CMK (cell line): Measurements from ENCODE around the gene A2ML1.
"Not testable (repeated sequence)": the region's sequence is repeated elsewhere in the genome, so short reads cannot be mapped to it uniquely, and the experiment has no call there.

Experiments used
- DNase-seq: peaks from one replicate; pipeline ENCODE4 v3.0.0-alpha.2; 2010; ENCODE audit warnings: low read depth

Gene A2ML1

DNA sequence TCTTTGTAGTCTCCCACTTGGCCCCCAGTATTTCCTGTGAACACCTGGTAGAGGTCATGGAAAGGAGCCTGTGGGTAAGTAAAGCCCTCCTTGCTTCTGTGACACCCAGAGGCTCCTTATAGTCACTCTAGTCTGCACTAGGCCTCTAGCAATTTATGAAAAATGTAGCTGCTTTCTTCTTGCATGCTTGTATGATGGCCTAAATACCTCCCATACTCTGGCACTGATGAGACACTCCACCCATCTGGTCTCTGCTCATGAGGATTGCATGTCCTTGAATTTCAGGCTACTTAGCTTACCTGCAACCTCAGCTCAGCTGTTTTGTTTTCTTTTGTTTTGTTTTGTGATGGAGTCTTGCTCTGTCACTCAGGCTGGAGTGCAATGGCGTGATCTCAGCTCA lies 4.6 kb upstream of the A2ML1 start:
- DNase-seq: no peak

GRCh38 chr12:8818526-8818925 lies 3.9 kb upstream of the A2ML1 start:
- no peak for DNase-seq

DNA sequence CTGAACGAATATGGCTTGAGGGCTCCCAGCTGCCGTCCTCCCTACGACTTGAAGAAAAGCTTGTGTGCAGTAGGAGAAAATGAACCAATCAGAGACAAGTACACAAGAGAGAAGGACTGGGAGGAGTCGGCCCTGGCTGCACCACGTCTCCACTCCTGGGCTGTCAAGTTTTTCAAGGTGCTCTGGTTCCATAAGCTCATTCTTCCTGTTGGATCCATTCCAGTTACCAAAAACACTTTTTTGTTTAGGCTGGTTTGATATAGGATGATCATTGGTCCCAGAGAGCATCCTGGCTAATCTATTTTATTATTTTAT lies 2.8 kb upstream of the A2ML1 start:
- DNase-seq: no peak

DNA sequence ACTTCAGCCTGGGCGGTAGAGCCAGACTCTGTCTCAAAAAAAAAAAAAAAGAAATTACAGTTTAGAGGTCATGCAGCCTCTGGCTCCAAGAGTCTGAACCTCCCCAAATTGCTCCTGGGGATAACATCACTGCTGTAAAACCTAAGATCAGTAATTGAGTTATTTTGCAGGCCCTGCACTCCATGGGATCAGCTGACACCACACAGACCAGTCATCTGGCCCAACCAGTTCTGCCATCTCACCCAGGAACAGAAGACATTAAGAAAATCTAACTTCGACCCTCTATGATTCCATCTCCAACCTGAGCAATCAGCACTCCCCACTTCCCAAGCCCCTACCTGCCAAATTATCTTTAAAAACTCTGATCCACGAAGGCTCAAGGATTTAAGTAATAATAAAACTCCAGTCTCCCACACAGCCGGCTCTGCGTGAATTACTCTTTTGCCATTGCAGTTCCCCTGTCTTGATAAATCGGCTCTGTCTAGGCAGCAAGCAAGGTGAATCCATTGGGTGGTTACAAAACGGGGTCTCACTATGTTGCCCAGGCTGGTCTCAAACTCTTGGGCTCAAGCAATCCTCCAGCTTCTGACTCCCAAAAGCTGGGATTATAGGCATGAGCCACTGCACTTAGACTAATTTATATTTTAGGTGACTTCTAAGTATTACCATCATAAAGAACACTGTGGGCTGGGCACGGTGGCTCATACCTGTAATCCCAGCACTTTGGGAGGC lies 1.6 kb upstream of the A2ML1 start:
- DNase-seq: not testable (repeated sequence)

DNA sequence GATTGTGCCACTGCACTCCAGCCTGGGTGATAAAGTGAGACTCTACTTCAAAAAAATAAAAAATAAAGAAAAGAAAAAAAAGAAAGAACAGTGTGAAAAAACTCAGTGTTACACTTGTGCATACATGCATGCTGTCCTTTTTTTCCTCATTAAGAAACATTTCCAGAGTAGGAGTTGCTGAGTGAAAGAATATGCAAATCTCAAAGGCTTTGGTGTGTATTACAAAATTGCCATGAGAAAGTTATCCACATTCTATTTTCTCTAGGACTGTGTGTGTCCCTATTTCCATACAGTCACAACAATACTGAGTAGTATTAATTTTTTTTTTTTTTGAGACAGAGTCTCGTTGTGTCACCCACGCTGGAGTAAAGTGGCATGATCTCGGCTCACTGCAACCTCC lies 830 bp upstream of the A2ML1 start:
- no peak for DNase-seq

- DNase-seq: no peak
Observed at GRCh38 chr12:8823565-8824300, 1.3 kb downstream of the A2ML1 start.

DNA sequence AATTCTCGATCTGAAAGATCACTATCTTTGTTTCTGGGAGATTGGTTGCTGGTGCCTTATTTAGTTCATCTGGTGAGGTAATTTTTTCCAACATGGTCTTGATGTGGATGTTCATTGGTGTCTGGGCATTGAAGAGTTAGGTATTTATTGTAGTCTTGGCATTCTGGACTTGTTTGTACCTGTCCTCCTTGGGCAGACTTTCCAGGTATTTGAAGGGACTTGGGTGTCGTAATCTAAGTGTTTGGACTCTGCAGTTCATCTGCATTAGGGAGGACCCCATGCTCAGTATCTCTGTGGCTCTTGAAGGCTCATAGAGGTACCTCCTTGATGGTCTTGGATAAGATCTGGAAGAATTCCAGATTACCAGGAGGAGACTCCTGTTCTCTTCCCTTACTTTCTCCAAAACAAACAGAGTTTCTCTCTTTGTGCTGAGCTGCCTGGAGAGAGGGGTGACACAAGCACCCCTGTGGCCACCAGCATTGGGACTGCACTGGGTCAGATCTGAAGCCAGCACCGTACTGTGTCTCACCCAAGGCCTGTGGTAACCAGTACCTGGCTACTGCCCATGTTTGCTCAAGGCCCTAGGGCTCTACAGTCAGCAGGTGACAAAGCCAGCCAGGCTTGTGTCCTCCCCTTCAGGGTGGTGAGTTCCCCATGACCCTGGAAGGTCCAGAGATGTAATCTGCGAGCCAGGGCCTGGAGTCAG lies 5.3 kb downstream of the A2ML1 start:
- DNase-seq: no peak

- DNase-seq: no peak
Observed at GRCh38 chr12:8828257-8829124, 6.1 kb downstream of the A2ML1 start.

DNA sequence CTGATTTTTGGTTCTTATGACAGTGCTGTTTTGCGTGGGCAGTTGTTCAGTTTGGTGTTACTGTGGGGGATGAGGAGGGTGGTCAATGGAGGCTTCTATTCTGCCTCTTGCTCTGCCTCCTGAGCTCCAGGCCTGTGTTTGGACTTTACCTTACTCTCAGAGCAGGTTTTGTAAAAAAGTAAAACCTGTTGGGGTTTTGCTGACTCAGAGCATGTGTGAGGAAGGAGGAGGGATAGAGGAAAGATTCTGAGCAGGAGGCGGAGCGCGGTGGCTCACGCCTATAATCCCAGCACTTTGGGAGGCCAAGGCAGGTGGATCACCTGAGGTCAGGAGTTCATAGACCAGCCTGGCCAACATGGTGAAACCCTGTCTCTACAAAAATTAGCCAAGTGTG lies 6.7 kb downstream of the A2ML1 start:
- DNase-seq: no peak

- no peak for DNase-seq
Observed at GRCh38 chr12:8829621-8830020, 7.2 kb downstream of the A2ML1 start.

- no peak for DNase-seq
Observed at GRCh38 chr12:8831116-8831515, 8.7 kb downstream of the A2ML1 start.

GRCh38 chr12:8832500-8832899 lies 10.1 kb downstream of the A2ML1 start:
- no peak for DNase-seq

GRCh38 chr12:8834230-8834629 lies 11.8 kb downstream of the A2ML1 start:
- DNase-seq: no peak

DNA sequence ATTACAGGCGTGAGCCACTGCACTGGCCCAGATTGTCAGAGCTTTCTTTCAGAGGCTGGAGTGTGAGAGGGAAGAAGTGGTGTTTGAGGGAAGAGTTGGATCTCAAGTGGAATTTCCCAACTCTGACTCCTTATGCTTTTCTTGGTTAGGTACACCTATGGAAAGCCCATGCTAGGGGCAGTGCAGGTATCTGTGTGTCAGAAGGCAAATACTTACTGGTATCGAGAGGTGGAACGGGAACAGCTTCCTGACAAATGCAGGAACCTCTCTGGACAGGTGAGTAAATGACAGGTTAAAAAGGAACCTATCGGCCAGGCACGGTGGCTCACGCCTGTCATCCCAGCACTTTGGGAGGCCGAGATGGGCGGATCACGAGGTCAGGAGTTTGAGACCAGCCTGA lies 14.9 kb downstream of the A2ML1 start:
- DNase-seq: no peak

GRCh38 chr12:8840321-8840720 lies 17.9 kb downstream of the A2ML1 start:
- no peak for DNase-seq

DNA sequence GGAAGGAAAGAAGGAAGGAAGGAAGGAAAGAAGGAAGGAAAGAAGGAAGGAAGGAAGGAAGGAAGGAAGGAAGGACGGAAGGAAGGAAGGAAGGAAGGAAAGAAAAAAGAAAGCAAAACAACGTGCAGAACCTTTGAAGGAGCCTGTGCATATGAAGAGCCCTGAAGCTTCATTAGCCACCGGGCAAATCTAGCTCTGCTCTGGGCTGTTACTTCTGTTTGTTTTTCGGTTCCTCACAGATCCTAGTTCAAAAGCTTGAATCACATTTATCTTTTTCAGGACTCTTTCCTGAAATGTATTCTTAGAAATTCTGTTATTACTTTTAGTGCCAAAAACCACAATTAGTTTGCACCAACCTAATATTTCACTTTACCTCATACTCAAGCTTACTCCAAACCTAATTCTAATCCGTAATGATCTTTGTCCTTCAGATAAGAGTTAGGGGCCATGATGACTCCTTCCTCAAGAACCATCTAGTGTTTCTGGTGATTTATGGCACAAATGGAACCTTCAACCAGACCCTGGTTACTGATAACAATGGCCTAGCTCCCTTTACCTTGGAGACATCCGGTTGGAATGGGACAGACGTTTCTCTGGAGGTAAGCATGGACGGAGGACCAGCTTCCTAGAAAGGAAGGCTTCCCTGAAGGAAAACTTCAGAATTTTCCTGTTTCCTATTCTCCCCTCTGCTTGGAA lies 18.7 kb downstream of the A2ML1 start:
- no peak for DNase-seq

DNA sequence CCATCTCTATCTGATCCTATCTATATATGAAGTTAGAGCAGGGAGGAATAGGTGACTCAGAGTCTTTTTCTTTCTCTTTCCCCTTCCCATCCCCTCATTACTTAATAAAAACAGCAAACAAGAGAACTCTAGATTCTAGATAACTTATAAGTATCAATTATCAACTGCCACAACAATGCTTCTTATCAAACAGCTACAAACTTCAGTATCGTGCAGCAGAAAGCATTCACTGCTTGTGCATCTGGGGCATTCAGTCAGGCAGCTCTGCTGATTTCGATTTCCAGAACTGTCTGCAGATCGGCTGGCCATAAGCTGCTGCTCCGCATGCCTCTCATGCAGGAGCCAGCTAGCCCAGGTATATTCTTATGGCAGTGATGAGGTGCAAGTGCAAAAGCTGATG lies 19.4 kb downstream of the A2ML1 start:
- DNase-seq: no peak

- DNase-seq: no peak
Observed at GRCh38 chr12:8844665-8845064, 22.2 kb downstream of the A2ML1 start.

DNA sequence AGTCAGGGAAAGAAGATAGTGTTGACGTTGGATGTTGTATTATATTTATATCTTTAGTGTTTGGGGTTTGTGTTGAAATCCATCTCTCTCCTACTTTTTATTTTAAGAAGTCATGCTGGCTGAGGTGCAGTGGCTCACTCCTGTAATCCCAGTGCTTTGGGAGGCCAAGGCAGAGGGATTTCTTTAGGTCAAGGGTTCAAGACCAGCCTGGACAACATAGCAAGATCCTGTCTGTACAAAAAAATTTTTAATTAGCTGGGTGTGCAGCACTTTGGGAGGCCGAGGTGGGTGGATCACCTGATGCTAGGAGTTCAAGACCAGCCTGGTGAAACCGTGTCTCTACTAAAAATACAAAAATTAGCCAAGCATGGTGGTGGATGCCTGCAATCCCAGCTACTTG lies 23.9 kb downstream of the A2ML1 start:
- DNase-seq: no peak

GRCh38 chr12:8847435-8847834 lies 25.0 kb downstream of the A2ML1 start:
- DNase-seq: no peak

DNA sequence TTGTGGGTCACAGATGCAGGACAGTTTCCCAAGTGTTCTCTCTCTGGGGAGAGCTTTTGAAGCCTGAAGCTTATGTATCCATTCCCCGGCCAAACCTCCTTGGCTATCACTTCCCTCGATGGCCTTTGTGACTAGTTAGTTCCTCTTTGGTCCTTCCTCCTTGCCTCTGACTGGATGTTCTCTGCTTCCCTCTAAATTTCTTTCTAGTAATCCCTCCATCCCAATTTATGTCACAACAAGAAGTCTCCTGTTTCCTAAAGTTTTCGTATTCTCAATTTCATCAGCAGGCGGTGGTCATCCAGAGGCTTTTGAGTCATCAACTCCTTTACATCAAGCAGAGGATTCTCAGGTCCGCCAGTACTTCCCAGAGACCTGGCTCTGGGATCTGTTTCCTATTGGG lies 27.5 kb downstream of the A2ML1 start:
- no peak for DNase-seq

DNA sequence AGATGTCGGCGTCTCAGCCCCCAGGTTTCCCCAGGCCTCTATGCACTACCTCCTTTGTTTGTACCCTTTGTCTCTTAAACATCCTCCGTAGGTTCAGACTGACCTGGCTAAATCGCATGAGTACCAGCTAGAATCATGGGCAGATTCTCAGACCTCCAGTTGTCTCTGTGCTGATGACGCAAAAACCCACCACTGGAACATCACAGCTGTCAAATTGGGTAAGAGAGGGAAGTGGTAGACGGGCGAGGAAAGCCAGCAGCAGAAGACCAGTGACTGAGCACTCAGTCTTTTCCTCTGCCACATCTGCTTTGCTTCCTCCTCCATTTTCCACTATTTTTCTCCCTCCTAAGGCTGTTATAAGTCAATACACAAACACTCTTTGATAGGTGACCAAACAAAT lies 29.7 kb downstream of the A2ML1 start:
- DNase-seq: no peak
